22Rv1 (cell line): ENCODE data around the gene TGFBI.

Experiments used
- CTCF ChIP-seq: fragments of 450-650 bp; IDR thresholded peaks from 2 replicates; pipeline ENCODE4 v1.5.1; 2017; ENCODE audit warnings: mild to moderate bottlenecking
- ZFX ChIP-seq: fragments of 450-650 bp; IDR thresholded peaks from 2 replicates; pipeline ENCODE4 v1.6.1; 2017; ENCODE audit warnings: antibody characterized with exemption, borderline replicate concordance

GRCh38 chr5:136039202-136039601, 10.4 kb downstream of the TGFBI start:
- TF ChIP-seq CTCF (no peak), ZFX (no peak)
